ENCODE measurements around the gene SH3BP1.

DNA sequence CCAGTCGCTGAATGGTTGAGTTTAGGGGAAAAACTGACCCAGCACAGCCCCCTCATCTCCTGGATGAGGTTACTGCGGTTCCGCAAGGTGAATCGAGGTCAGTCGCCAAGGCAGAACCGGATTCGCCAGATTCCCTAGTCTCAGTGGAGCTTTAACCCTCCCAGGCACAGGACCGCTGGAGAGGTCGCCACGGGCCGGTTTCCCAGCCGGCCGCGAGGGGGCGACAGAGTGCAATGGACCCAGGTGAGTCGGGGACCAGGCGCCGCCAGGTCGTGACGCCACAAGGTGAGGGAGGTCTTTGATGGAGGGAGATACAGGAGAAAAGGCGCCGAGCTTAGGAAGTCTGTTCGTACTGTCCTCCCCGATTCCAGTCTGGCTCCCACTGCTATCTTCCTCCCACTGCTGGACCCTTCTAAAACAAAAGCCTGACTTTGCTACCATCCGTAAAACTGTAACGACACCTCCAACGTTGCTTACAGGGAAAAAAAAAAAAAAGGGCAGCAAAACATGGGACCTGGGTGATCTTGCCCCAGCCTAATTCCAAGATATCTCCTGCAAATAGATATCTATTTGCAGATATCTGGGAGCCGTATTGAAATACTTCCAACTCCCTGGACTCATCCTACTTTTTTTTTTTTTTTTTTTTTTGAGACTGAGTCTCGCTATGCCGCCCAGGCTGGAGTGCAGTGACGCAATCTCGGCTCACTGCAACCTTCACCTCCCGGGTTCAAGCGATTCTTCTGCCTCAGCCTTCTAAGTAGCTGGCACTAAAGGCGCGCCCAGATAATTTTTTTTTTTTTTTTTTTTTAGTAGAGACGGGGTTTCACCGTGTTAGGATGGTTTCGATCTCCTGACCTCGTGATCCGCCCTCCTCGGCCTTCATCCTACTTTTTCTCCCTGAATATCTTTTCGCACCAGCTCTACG is 32.2 kb upstream of the SH3BP1 start:
- TF ChIP-seq, protein P1, sequence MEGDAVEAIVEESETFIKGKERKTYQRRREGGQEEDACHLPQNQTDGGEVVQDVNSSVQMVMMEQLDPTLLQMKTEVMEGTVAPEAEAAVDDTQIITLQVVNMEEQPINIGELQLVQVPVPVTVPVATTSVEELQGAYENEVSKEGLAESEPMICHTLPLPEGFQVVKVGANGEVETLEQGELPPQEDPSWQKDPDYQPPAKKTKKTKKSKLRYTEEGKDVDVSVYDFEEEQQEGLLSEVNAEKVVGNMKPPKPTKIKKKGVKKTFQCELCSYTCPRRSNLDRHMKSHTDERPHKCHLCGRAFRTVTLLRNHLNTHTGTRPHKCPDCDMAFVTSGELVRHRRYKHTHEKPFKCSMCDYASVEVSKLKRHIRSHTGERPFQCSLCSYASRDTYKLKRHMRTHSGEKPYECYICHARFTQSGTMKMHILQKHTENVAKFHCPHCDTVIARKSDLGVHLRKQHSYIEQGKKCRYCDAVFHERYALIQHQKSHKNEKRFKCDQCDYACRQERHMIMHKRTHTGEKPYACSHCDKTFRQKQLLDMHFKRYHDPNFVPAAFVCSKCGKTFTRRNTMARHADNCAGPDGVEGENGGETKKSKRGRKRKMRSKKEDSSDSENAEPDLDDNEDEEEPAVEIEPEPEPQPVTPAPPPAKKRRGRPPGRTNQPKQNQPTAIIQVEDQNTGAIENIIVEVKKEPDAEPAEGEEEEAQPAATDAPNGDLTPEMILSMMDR (IDR thresholded peaks at IDR 0.05; ENCODE audit: insufficient read depth, low read length, poor library complexity, severe bottlenecking), result peak; percentile 99
- TF ChIP-seq EZH2phosphoT487 (conservative IDR thresholded peaks at IDR 0.05; ENCODE audit: low read length), result no peak
